ENCODE results near the gene ARHGAP21.

ARHGAP21 gene

DNA sequence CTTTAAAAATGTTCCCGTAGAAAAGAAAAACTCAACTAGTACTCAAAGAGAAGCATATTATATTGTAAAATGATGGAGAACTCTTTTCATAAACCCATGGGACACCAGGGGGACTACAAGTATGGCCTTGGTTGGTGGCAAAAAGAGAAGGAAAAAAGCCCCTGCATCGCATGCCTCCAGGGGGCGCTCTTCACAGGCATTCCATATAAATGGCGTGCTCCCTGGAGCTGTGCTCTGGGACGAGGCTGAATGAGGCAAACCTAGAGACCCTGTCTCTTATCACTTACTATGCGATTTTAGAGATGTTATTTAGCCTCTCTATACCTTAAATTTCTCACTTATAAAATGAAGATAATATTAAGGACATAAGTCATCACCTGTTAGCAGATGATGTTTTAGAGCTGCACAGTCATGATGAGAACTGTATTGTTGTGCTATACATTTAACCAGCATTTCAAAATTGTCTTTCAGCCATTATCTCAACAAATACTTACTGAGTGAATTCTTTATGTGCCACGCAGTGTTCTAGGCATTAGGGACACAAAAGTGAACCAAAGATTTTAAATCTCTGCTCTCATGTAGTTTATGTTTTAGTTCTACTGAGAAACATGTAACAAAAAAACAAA lies 105.8 kb downstream of the ARHGAP21 start:
- TF ChIP-seq, protein P1, sequence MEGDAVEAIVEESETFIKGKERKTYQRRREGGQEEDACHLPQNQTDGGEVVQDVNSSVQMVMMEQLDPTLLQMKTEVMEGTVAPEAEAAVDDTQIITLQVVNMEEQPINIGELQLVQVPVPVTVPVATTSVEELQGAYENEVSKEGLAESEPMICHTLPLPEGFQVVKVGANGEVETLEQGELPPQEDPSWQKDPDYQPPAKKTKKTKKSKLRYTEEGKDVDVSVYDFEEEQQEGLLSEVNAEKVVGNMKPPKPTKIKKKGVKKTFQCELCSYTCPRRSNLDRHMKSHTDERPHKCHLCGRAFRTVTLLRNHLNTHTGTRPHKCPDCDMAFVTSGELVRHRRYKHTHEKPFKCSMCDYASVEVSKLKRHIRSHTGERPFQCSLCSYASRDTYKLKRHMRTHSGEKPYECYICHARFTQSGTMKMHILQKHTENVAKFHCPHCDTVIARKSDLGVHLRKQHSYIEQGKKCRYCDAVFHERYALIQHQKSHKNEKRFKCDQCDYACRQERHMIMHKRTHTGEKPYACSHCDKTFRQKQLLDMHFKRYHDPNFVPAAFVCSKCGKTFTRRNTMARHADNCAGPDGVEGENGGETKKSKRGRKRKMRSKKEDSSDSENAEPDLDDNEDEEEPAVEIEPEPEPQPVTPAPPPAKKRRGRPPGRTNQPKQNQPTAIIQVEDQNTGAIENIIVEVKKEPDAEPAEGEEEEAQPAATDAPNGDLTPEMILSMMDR (IDR thresholded peaks at IDR 0.05; ENCODE audit: insufficient read depth, low read depth, low read length, missing control alignments) = peak; percentile 76
- peak; percentile 65 for DNase-seq (ENCODE audit: low read depth)
- H3K4me3 ChIP-seq (ENCODE audit: low read depth, low read length) = no peak overlapping the region

DNA sequence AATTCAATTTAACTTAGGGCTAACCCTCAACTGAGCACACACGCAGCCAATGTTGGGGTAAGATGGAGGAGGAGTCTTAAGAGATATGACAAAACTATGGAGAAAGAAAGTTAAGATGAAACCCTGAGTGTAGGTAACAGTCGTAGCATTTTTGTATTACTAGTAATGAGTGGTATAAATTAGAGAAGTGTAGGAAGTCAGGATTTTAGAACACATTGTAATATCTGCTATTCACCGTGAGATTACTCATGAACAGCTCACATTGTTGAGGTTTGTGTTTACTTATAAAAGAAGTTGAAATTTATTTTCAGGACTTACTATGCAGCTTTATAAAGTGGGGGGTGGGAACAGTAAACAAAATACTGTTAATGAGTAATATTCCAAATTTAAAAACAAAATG lies 107.2 kb downstream of the ARHGAP21 start:
- no peak for DNase-seq (ENCODE audit: low read depth)
- no peak overlapping the region for H3K4me3 ChIP-seq (ENCODE audit: low read depth, low read length)
- TF ChIP-seq, protein P1 (IDR thresholded peaks at IDR 0.05; ENCODE audit: insufficient read depth, low read depth, low read length, missing control alignments) = no peak

DNA sequence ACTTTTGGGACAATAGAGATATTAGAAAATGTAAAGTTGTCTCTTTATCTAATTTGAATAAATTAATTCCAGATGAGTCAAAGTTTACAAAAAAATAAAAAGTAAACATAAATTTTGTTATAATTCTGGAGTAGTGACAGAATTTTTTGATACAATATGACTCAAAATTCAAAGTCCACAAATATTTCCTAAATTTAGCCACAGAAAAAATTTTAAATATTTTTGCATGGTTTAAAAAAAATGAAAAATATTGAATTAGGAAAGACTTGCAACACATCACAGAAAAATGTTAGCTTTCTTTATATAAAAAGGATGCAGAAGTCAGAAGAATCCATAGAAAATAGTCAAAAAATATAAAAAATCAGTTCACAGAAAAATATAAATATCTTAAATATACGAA lies 117.7 kb downstream of the ARHGAP21 start:
- TF ChIP-seq, protein P1 (IDR thresholded peaks at IDR 0.05; ENCODE audit: insufficient read depth, low read depth, low read length, missing control alignments) = no peak

DNA sequence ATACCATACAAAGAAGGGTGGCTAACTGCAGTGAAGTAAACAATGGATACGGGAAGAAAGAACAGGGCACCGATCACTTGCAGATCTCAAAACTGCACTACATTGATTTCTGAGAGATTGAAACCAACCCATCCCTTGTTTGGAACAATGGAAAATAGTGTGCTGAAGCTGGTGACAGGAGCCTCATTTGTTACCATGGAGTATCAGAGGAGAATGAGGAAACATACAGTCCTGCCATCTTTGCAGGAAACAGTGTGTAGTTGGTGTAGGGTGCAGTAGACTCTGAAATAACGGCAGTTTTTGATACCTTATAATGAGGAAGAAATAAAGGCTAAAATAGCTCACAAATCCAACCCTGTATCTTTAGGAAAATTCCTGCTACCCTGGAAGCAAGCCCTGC lies 118.5 kb downstream of the ARHGAP21 start:
- H3K4me3 ChIP-seq (ENCODE audit: low read depth, low read length) = no peak overlapping the region
- DNase-seq (ENCODE audit: low read depth) = no peak
- TF ChIP-seq, protein P1 (IDR thresholded peaks at IDR 0.05; ENCODE audit: insufficient read depth, low read depth, low read length, missing control alignments) = no peak

More for the DNA sequence above, 117.7 kb downstream of the ARHGAP21 start:
- DNase-seq (ENCODE audit: low read depth) = no peak
- no peak overlapping the region for H3K4me3 ChIP-seq (ENCODE audit: low read depth, low read length)

DNA sequence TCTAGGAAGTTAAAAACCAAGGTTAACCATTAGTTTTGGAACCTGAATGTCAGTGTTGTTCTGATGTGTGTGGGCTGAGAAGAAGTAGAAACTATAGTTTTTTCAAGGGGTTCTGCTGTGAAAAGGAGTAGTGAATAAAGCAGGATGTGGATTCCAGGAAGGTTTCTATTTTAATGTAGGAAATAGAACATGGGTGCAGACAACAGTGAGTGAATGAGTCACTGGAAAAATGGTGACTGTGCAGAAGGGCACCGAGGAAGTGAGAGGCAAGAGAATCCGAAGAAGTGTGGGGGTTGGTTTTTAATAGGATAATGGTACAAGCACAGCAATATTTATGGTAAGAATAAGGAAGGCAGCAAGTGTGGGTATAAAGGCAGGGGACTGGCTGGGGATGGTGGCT lies 120.4 kb downstream of the ARHGAP21 start:
- DNase-seq (ENCODE audit: low read depth) = no peak
- TF ChIP-seq, protein P1 (IDR thresholded peaks at IDR 0.05; ENCODE audit: insufficient read depth, low read depth, low read length, missing control alignments) = no peak
- no peak overlapping the region for H3K4me3 ChIP-seq (ENCODE audit: low read depth, low read length)

DNA sequence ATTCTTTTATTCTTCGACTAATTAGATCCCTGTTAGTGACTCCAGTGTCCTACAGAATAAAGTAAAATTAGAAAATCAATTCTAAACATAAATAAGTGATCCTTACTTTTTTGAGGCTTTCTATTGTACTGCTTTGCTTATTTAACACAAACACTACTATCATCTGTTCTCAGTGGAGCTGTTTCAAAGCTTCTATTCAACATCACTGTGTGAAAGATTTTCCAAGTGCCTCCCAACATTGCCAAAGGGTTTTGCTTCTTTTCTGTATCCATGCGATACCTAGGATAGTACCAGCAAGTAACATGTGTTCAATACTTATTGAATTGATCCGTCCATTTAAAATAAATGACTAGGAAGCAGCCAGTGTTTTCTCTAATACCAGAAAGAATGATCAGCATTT lies 125.7 kb downstream of the ARHGAP21 start:
- TF ChIP-seq, protein P1 (IDR thresholded peaks at IDR 0.05; ENCODE audit: insufficient read depth, low read depth, low read length, missing control alignments) = no peak
- no peak for DNase-seq (ENCODE audit: low read depth)
- H3K4me3 ChIP-seq (ENCODE audit: low read depth, low read length) = no peak overlapping the region

DNA sequence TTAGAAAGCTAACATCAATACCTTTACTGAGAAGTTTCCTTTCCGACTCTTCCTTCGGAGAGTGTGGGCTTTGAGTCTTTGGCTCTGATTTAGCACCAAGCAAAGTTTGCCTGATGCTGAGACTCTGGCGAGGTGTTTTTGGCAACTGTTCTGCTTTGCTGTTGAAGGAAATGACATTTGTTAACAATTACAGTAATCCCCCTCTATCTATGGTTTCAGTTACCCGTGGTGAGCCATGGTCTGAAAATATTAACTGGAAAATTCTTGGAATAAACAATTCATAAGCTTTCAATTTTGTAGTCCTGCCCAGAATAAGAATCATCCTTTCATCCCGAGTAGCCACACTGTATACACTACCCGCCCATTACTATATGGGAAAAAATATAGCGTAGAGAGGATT lies 126.3 kb downstream of the ARHGAP21 start:
- no peak for DNase-seq (ENCODE audit: low read depth)
- H3K4me3 ChIP-seq (ENCODE audit: low read depth, low read length) = no peak overlapping the region
- TF ChIP-seq, protein P1 (IDR thresholded peaks at IDR 0.05; ENCODE audit: insufficient read depth, low read depth, low read length, missing control alignments) = no peak

All from GM12865 (cell line).